HG03558 (cell line): Measurements from ENCODE around the gene SYNPO2.

Source experiments
- ATAC-seq: cut with Tn5 transposase; IDR thresholded peaks from one replicate; pipeline ENCODE4 v1.9.1; 2021; ENCODE audit warnings: moderate number of reproducible peaks; ENCODE audit not compliant: unreplicated experiment; ENCODE audit errors: extremely low read depth

Gene SYNPO2

DNA sequence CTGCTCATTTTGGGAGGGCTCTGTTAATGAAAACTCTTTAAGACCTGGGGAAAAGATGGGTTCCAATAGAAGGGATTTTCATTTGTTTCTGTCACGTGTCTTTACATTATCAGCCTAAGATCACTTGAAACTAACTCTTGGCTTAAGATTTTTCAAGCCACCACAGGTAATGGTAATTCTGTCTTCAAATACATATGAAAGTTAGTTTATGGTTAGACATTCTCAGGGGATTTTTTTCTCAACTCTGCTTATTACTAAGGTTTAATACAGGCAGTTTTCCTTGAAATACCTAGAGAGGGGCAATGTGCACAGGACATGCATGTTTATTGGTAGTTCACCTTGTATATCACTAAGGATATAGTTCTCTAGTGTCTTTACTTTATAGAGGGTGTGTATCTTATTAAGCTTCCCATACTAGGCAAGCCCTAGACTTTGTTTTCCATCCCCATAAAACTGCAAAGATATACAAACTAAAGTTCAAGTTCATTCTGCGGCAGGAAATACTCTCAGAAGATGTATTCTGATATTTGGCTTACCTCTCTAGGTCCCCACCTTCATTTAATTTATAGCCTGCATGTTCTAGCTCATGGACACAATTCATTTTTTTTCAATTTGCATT, 208.7 kb downstream of the SYNPO2 start:
- no peak for ATAC-seq

DNA sequence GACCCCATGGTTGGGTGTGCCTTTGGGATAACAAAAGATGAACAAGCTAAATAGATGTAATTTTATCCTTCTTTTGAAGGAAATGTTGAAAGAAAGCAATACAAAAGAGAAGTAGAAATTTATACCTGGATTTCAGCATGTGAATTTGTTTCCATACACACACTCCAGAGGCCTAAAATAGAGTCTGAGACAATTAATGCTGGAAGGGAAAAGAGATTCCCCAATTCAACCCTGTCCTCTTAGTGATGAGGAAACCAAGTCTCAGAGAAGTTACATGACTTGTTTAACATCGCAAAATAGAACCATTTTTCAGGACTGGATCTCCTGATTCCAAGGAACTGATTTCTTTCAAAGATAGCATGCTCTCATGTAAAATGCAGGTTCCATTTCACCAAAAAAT, 209.7 kb downstream of the SYNPO2 start:
- no peak for ATAC-seq

DNA sequence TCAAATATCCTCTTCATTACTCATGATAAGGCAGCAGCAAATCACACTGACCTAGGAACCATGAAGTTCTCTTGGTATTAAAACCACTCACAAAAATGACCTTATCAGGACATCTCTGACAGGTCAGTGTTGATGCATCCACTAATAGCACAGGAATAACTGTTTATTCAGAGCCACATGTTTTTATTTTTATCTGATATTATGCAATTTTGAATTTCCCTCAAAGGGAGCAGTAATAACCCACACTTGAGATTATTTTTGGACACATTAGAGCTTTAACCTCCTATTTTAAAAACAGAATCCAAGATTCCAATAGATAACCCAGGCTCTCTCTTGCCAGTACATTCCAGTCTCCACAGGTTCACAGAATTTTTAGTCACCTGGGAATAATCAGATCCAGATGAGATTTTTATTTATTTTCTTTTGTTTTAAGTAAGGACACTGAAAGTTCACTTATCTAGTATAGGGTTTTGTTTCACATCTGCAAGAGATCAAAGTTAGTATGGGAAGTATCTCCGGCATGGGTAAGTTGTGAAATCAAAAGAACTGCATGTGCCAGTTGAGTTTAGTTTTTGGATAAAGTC, 210.7 kb downstream of the SYNPO2 start:
- no peak for ATAC-seq

DNA sequence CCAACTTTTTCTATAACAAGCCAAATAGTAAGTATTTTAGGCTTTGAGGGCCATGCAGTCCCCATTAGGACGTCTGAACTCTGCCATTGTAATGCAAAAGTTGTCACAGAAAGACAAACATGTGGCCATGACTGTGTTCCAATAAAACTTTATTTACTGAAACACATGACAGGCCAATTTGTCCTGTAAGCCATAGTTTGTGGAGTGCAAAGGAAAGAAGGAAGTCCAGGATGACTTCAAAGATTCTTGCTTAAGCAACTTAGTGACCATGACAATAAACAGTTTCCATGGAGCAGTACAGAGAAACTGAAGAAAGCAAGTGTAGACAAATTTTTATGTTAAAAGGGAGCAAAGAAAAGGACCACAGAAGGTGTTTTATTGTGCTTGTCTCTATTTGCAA, 212.0 kb downstream of the SYNPO2 start:
- ATAC-seq: no peak

DNA sequence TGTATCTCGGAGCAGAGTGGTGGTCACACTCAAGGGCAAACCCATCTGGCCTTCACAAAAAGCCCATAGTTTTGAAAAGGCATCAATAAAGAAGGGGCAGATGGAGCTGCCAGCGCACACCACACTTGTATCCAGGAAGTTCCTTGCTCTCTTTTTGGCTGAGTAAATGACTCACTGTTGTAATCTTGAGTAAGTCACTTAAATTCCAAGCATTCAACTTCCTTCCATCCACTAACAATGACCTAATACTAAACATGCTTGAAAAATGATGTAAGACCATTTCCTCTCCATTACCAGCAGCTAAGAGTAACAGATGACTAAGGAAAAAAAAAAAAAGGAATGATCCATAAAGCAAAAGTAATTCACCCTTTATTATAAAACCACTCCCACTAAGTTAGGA, 214.6 kb downstream of the SYNPO2 start:
- no peak for ATAC-seq

DNA sequence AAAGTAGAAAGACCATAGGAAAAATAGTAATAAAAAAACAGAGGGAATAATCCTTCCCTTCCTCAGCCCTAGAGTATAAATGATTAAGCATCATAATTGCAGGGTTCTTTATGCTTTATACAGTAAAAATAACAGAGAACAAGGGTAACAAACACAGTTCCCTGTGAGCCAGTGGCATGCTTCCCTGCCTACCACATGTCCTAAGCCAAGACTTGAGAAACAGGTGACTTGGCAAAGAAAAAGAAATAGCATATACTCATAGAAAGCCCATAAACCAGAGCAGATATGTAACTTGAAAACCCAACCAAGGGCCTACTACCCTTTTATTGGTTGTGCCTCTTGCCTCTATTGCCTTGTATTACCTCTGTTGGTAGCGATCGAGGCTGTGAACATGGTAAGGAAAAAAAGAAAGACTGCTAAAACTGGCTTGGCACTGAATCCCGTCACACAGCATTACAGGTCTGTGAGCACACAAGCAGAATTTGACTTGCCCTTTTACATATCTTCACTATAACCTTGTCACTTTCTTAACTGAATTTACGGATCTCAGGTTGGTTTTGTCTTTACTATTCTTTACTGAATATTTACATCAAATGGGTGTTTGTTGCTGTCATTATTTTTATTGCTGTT, 216.1 kb downstream of the SYNPO2 start:
- ATAC-seq: no peak

GRCh38 chr4:119105605-119106004, 217.0 kb downstream of the SYNPO2 start:
- ATAC-seq: no peak

DNA sequence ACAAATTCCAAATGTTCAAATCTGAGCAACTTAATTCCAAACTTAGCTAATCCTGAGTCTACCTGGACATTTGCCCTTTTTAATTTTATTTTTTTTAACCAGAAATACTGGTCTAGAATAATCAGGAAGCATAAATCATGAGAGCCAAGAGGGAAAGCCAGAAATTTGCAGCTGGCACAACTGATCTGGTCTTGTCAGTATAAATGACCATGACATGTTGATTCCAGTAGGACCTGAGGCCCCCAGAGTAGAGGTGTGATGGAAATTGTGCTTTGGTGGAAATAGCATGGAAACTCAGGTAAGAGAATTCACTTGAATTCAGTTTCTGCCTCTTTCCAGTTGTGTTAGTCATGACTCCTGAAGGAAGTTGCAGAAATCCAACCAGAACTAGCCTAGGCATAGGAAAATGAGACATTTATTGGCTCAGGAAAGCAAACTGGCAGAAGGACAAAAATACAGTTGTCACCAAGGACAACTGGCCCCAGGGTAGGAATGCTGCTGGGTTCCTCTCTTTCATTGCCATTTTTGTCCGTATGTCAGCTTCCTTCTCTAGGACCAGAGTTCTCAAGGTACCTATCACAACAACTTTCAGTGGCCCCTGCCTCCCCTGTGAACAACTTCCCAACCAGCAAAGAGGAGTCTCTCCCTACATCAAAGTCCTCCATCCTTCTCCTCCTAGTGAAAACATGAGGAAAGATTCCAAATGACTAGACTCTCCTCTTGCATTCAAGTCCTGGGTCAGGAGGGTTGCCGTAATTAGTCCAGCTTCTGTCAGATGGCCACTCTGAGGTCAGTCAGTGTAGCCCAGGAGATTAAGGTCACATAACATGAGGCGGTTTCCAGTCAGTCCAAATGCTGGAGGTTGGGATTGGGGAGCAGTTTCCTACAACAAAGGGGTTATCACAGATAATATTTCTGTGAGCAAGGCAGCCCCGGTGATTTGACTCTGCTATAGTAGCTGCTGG, 217.7 kb downstream of the SYNPO2 start:
- no peak for ATAC-seq

GRCh38 chr4:119110121-119110520, 221.5 kb downstream of the SYNPO2 start:
- no peak for ATAC-seq
